Stimulated activated CD8-positive, alpha-beta memory T cell treated with anti-CD3 and anti-CD28 coated beads, Interleukin-7, amount 100 ng/mL, for 48 hours (primary cell): Measurements from ENCODE around the gene SRGAP1.

Experiments
- DNase-seq, 2 donors: peaks; one replicate each; pipeline ENCODE4 v3.0.0-alpha.2; 2020; ENCODE audit warnings: low read depth in 1 of 2; ENCODE audit errors: extremely low read depth in 1 of 2

The SRGAP1 gene

GRCh38 chr12:64077922-64078321 is 233.4 kb downstream of the SRGAP1 start:
- DNase-seq = no peak

- no peak for DNase-seq
Measured at GRCh38 chr12:64080319-64081007, 236.0 kb downstream of the SRGAP1 start.

- no peak for DNase-seq
Measured at GRCh38 chr12:64081008-64081404, 236.5 kb downstream of the SRGAP1 start.

GRCh38 chr12:64082116-64082515 is 237.6 kb downstream of the SRGAP1 start:
- no peak for DNase-seq

GRCh38 chr12:64082866-64083268 is 238.4 kb downstream of the SRGAP1 start:
- DNase-seq = no peak

- DNase-seq = no peak
Measured at GRCh38 chr12:64083285-64084210, 239.0 kb downstream of the SRGAP1 start.

GRCh38 chr12:64085154-64085553 is 240.7 kb downstream of the SRGAP1 start:
- no peak for DNase-seq

- DNase-seq = no peak
Measured at GRCh38 chr12:64085996-64086395, 241.5 kb downstream of the SRGAP1 start.

- no peak for DNase-seq
Measured at GRCh38 chr12:64086946-64087345, 242.4 kb downstream of the SRGAP1 start.

GRCh38 chr12:64087761-64088160 is 243.3 kb downstream of the SRGAP1 start:
- no peak for DNase-seq

- no peak for DNase-seq
Measured at GRCh38 chr12:64088431-64089349, 244.2 kb downstream of the SRGAP1 start.

GRCh38 chr12:64090047-64090446 is 245.5 kb downstream of the SRGAP1 start:
- no peak for DNase-seq

GRCh38 chr12:64091186-64091585 is 246.7 kb downstream of the SRGAP1 start:
- DNase-seq = no peak

GRCh38 chr12:64092507-64093196 is 248.2 kb downstream of the SRGAP1 start:
- DNase-seq = no peak

GRCh38 chr12:64093689-64094088 is 249.2 kb downstream of the SRGAP1 start:
- DNase-seq = no peak

- DNase-seq = no peak
Measured at GRCh38 chr12:64097366-64098105, 253.0 kb downstream of the SRGAP1 start.

GRCh38 chr12:64098709-64099354 is 254.3 kb downstream of the SRGAP1 start:
- DNase-seq = no peak

- DNase-seq = no peak
Measured at GRCh38 chr12:64099397-64099796, 254.9 kb downstream of the SRGAP1 start.

GRCh38 chr12:64102339-64102738 is 257.8 kb downstream of the SRGAP1 start:
- no peak for DNase-seq
